ENCODE measurements around the gene CHP1. TPM values are rescaled to one million over a fixed set of nuclear protein-coding genes. Genes with fewer than 3 reads are reported as not detected.
A peak's percentile ranks its signal among the peaks of the same experiment; 100 is the strongest.

Gene CHP1
- total and polyA plus RNA-seq, 9 of the 15 experiments (the other 6 are each of a cell fraction or from before 2014, with no cell fraction given), result 31.7 to 83.4 (median 67.6) TPM

DNA sequence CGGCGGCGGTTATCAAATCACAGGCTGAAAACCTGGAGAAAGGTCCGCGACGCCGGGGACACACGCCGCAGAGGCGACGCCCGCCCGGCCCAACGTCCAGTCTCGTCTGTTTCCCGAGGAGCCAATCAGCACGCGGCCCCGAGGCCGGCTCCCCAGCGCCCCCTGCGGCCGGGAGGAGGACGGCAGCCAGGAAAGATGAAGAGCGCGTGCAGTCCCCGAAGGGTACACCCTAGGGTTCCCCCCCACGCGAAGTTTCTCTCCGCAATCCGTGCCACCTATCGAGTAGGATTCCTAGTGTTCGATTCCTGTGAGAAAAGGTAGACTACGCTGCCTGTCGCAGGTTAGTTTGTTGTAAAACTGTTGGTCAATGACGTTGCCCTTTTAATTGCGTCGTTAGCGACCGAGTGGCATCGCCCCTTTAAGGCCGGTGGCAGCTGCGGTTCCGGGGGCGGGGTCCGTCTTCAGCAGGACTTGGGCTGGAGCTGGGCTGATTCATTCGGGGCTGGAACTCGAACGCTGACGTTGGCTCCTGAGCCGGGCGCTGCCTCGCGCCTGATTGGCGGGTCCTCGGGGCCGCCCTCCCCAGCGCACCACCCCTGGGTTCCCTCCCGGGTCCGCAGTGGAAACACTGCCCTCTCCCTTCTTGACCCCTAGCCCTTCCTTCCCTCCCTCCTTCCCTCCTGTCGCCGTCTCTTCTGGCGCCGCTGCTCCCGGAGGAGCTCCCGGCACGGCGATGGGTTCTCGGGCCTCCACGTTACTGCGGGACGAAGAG, at the start of gene CHP1, which contains the start of gene EXD1 (continued):
- TF ChIP-seq L3MBTL2 (IDR thresholded peaks at IDR 0.05) (peak; percentile 100), MAZ (CRISPR knock-in tag; conservative IDR thresholded peaks at IDR 0.05 in 1 of 2, IDR thresholded peaks at IDR 0.05 in 1 of 2) (peak; percentile 87 to 91), ZNF644 (tag; IDR thresholded peaks at IDR 0.05; ENCODE audit: low read depth) (peak; percentile 32; the same call in 1 of the 2 replicates), PHF8 (IDR thresholded peaks at IDR 0.05; ENCODE audit: borderline replicate concordance, low read length) (peak; percentile 93), ZNF184 (CRISPR knock-in tag; IDR thresholded peaks at IDR 0.05) (no peak), ZNF76 (CRISPR knock-in tag; IDR thresholded peaks at IDR 0.05; ENCODE audit: borderline replicate concordance) (no peak), POLR2G (IDR thresholded peaks at IDR 0.05; ENCODE audit: low read depth, low read length) (peak; percentile 98), MTA2 (IDR thresholded peaks at IDR 0.05; ENCODE audit: low read depth) (no peak), MTF1 (CRISPR knock-in tag; IDR thresholded peaks at IDR 0.05; ENCODE audit: borderline replicate concordance) (no peak), DNMT1 (IDR thresholded peaks at IDR 0.05) (no peak), EP300 (IDR thresholded peaks at IDR 0.05; ENCODE audit: low read length) (peak; percentile 36; the same call in 1 of the 2 replicates), RBBP5 (IDR thresholded peaks at IDR 0.05; ENCODE audit: borderline replicate concordance, insufficient read depth, low read length, poor library complexity, severe bottlenecking) (peak; percentile 85), ELF4 (CRISPR knock-in tag; IDR thresholded peaks at IDR 0.05) (0 out of 2 replicates have a peak, but pooled peaks have one; percentile 25), MYNN (IDR thresholded peaks at IDR 0.05) (no peak), MYNN (CRISPR knock-in tag; IDR thresholded peaks at IDR 0.05) (no peak), ASH1L (IDR thresholded peaks at IDR 0.05; ENCODE audit: borderline replicate concordance, low read depth, partially characterized antibody) (peak; percentile 62)
- TF ChIP-seq, protein P1, sequence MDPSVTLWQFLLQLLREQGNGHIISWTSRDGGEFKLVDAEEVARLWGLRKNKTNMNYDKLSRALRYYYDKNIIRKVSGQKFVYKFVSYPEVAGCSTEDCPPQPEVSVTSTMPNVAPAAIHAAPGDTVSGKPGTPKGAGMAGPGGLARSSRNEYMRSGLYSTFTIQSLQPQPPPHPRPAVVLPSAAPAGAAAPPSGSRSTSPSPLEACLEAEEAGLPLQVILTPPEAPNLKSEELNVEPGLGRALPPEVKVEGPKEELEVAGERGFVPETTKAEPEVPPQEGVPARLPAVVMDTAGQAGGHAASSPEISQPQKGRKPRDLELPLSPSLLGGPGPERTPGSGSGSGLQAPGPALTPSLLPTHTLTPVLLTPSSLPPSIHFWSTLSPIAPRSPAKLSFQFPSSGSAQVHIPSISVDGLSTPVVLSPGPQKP (CRISPR knock-in tag; IDR thresholded peaks at IDR 0.05), result no peak
- TF ChIP-seq, protein P2, sequence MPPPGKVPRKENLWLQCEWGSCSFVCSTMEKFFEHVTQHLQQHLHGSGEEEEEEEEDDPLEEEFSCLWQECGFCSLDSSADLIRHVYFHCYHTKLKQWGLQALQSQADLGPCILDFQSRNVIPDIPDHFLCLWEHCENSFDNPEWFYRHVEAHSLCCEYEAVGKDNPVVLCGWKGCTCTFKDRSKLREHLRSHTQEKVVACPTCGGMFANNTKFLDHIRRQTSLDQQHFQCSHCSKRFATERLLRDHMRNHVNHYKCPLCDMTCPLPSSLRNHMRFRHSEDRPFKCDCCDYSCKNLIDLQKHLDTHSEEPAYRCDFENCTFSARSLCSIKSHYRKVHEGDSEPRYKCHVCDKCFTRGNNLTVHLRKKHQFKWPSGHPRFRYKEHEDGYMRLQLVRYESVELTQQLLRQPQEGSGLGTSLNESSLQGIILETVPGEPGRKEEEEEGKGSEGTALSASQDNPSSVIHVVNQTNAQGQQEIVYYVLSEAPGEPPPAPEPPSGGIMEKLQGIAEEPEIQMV (tag; conservative IDR thresholded peaks at IDR 0.05; ENCODE audit: low read depth), result peak; percentile 100
- TF ChIP-seq, protein P3, sequence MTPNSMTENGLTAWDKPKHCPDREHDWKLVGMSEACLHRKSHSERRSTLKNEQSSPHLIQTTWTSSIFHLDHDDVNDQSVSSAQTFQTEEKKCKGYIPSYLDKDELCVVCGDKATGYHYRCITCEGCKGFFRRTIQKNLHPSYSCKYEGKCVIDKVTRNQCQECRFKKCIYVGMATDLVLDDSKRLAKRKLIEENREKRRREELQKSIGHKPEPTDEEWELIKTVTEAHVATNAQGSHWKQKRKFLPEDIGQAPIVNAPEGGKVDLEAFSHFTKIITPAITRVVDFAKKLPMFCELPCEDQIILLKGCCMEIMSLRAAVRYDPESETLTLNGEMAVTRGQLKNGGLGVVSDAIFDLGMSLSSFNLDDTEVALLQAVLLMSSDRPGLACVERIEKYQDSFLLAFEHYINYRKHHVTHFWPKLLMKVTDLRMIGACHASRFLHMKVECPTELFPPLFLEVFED (CRISPR knock-in tag; conservative IDR thresholded peaks at IDR 0.05), result 0 out of 2 replicates have a peak, but pooled peaks have one; percentile 37
- TF ChIP-seq, protein P4, sequence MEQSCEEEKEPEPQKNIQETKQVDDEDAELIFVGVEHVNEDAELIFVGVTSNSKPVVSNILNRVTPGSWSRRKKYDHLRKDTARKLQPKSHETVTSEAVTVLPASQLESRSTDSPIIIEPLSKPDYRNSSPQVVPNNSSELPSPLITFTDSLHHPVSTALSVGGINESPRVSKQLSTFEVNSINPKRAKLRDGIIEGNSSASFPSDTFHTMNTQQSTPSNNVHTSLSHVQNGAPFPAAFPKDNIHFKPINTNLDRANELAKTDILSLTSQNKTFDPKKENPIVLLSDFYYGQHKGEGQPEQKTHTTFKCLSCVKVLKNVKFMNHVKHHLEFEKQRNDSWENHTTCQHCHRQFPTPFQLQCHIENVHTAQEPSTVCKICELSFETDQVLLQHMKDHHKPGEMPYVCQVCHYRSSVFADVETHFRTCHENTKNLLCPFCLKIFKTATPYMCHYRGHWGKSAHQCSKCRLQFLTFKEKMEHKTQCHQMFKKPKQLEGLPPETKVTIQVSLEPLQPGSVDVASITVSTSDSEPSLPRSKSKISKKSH (CRISPR knock-in tag; IDR thresholded peaks at IDR 0.05), result no peak

Data from K562 (cell line).